ENCODE data around the gene APP.

APP gene

DNA sequence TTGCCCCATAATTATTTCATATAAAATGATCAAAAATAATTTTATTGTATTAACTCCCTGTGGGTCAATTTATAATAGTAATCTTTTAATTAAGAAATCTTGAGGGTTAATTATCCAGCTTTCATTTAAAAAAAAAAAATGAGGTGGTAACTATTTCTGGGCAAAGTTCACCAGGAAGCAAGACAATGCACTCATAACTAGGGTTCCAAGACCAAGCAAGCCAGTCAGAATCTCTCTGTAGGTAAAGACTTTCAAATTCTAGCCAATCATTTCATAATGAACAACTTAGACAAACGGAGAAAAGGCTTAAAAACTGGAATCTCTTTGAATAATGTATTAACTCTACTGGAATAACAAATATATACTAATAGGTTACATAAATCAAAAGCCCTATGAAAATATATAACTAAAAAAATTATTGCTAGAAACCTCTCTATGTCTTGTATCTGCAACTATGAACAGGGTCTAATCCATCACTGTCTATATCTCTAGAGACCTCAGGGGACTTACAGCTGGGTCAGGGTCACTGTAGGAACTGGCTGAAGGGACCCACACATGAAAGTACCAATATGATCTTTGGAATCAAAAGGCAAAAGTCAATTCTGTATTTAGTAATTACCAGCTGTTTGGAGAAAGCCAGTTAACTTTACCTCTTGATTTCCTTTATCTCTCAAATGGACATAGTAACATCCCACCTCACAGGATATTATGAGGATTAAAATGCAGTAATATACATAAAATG is 43.3 kb downstream of the APP start:
- DNase-seq (ENCODE audit: low read depth), result no peak

DNA sequence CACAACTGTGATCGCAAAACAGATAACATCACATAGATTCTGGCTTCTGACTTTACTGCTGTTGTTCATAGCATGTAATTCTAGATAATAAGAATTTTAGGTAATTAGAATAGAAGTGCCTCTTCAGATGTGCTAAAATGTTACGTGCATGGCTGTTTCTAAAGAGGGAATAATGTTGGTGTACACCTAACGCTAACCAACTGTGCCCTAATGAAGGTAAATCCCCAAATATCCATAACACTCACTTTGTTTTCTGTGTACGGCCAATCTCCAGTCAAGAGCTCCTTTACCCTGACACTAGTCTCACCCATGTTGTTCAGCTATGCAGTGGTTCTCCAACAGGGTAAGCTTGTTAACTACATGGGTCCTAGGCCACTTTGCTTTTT is 44.4 kb downstream of the APP start:
- DNase-seq (ENCODE audit: low read depth), result no peak

GRCh38 chr21:26125433-26126167 is 45.0 kb downstream of the APP start:
- DNase-seq (ENCODE audit: low read depth), result no peak

DNA sequence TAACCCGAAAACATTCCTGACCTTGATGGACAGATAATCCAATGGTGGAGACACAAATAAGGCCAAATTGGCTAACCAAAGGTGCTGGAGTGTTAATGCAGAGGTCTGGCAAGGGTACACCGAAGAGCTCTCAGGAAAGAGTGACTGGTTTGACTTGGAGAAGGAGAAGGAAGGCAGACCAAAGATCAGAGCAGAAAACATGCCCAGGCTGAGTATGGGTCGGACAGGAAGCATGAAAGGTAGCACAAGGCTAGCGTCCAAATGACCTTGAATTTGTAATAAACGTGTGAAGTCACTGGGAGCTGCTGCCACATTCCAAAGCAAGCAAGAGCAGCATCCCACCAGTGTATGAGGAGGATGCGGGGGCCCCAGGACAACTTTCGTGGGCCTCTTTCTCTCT is 45.7 kb downstream of the APP start:
- DNase-seq (ENCODE audit: low read depth), result no peak

DNA sequence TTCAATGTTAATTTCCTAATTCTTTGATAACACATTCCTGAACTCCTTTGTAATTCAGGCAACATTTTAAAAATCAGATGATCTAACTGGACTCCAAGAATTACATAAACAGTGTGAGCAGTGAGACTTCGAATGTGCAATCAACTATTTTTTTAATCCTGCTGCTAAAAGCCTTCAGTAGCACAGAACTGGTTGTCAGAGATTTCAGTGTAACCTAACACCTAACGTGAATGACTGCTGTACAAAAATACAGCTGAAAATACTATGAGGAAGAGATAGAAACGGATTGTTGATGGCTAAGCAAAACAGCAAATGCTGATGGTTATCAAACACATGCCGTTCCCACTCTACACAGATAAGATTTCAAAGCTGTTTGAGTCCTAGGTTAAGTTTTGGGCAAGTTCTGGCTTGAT is 46.1 kb downstream of the APP start:
- no peak for DNase-seq (ENCODE audit: low read depth)

GRCh38 chr21:26123012-26123411 is 47.6 kb downstream of the APP start:
- no peak for DNase-seq (ENCODE audit: low read depth)

GRCh38 chr21:26120828-26121227 is 49.7 kb downstream of the APP start:
- DNase-seq (ENCODE audit: low read depth), result no peak

DNA sequence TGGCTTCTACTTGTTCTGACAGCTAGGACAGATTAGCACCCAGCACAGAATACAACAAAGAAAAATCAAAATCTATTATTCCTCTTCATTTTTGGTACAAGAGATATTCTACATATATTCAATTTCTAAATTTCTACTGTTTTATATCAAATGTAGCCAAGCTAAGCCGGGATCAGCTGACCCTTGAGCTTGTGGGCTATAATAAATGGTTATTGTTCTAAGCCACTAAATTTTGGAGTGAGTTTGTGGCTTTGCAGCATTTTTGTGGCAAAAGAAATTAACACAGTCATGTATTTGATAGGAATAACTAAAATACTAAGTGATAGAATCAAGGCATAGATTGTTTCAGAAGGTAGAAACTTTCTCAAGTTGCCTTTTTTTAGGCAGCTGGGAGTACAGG is 50.7 kb downstream of the APP start:
- DNase-seq (ENCODE audit: low read depth), result no peak

GRCh38 chr21:26118938-26119540 is 51.5 kb downstream of the APP start:
- DNase-seq (ENCODE audit: low read depth), result no peak

GRCh38 chr21:26117972-26118367 is 52.6 kb downstream of the APP start:
- DNase-seq (ENCODE audit: low read depth), result no peak

DNA sequence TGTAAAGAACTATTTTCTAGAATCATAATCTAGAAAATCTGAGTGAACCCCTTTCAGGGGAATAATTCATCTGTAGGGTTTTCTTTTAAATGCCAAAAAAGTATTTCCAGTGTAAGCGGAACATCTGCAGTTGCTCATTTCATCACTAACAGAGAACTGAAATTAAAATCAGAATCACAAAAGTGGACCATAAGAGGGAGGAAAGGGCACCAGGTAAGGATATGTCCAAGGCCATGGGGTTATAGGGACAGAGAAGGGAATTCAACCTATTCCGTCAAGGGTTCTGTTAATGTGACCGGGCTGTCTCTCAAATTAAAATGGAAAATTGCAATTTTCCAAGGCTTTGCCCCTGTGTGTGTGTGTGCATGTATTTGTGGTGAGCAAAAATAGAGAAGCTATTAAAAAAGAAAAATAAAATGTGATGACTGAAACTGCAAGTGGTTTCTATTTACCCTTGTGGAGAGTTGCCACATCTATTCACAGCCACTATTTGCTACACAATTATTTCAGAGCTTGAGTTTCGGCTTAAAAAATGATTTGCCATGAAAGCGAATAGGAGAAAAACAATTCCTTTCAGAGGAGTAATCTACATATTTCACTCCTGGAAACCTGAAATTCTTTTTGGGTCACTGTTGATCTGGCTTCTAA is 53.1 kb downstream of the APP start:
- no peak for DNase-seq (ENCODE audit: low read depth)

DNA sequence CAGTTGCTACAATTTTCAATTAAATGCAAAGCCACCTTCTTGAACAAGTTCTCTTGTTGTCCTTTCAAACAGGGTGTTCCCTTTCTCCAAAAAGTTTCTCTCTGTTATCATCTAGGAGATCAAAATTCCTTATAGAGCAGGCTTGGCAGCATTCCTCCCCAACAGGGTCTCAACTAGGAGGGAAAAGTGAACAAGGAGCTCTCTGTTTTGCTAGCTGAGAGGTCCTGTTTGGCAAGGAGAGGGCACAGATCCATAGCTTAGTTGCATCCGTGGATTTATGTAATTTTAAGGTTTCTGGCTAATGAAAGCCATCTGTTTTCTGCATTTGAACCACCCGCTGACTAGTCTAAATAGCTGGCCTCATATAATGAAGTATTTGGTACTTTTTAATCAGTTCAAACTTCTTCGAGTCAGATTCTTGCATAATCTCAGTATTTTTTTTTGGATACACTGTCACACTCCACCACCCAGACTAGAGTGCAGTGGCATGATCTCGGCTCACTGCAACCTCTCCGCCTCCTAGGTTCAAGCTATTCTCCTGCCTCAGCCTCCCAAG is 54.0 kb downstream of the APP start:
- DNase-seq (ENCODE audit: low read depth), result peak; percentile 47

DNA sequence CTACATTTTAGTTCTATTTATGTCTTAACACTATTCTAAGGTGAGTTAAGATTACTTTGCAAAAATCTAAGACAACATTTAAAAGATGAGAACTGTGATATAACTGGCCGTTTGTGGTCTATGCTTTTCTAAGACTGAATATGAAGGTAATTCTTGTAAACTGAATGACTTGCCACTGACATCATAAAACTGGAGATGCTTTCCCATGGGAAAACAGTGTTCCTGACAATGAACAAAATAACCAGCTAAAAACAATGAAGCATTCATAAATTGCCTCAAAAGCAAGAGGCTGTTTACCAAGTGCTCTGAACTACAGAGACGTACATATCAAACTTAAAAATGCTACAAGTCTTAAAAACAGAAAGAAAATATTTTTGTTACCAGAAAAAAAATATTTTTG is 54.7 kb downstream of the APP start:
- DNase-seq (ENCODE audit: low read depth), result no peak

- no peak for DNase-seq (ENCODE audit: low read depth)
Observed at GRCh38 chr21:26115305-26115704, 55.3 kb downstream of the APP start.

- DNase-seq (ENCODE audit: low read depth), result no peak
Observed at GRCh38 chr21:26112975-26113374, 57.6 kb downstream of the APP start.

DNA sequence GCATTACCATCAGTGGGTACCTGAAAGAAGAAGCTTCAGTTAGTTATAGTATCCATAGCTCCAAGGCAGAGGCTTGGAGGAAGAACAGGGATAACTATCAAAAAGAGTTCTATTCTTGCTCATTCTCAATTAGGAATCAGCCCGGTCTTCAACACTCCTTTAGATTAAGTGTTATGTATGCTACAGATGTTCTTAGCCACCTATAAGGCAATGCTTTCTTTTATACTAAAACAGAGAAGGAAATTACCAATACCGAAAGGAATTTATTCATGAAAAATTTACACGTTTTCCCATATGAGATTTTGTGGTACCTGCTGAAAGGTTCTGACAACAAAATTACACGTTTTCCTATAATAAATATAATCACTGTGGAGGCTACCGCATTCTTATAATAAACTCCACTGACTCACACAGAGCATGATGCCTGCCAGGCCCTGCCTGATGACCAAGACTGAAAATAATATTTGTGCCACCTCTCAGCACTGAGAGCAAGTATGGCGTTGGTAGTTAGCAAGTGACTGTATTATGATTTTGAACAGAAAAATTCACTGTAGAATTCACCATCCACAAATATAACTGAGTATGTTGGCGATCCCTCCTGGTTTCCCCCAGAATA is 58.3 kb downstream of the APP start:
- DNase-seq (ENCODE audit: low read depth), result no peak

DNA sequence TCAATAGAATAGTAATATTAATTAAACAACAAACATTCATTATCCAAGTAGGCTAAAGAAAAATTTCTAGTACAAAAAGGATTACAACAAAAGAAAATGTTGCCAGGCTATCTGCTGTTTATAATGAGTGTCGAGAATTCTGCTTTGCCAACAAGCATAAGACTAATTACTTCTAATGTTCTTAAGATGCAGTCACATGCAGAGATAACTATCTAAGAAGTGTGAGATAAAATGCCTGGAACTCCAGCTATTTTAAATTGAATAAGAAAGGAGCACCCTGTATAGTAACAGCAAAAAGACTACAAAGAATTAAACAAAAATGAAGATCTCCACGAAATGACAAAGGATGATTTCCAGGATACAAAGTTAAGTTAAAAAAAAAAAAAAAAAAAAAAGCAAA is 59.9 kb downstream of the APP start:
- DNase-seq (ENCODE audit: low read depth), result no peak

DNA sequence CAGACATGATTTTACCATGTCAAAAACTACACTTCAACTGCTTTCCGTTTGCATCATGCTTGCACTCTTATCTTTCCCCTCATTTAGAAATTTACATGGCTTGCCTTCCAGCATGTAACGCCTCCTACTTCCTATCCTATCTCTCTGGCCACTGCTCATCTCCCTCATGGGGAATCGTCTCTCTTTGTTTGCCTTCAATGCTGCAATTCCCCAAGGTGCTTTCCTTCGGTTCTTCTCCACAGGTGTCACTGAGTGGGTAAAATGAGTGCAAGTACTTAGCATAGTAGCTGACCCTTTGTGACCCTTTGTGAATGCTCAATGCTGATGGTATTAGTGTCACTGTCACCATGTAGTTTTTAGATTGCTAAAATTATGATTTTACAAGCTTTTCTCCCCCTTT is 63.1 kb downstream of the APP start:
- DNase-seq (ENCODE audit: low read depth), result no peak

GRCh38 chr21:26106562-26106961 is 64.0 kb downstream of the APP start:
- DNase-seq (ENCODE audit: low read depth), result no peak

DNA sequence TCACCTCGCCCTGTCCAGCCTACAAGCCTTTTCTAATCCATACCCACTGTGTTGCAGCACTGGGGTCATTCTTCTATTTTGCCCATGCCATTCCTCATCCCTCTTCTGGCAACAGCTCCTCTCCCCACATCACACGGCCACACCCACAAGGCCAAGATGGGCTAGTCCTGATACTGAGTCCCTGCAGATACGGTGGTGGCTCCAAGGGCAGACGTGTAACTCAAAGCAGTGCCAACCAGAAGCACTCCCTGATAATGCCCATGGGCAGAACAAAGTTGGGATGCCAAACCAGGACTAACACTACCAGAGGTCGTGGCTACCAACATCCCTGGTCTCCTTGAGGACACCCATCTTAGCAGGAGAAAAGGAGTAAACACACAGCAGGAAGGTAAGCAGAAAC is 64.8 kb downstream of the APP start:
- DNase-seq (ENCODE audit: low read depth), result no peak

DNA sequence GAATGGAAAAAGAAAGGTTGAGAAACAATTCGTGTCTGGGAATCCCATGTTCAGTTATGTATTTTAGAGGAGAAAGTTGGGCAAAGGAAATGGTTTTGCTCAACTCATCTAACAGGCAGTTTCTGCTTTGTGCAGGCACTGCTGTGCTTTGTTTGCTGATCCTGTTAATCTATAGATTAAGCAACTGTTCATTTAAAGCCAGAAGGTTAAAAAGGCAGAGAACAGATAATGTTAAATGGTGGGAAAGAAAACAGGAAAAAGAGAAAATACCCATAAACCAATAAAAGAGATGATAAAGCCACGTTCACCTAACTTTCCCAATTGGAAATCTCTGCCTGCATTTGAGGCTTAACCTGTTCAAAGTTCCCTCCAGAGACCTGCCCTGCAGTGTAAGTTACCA is 70.0 kb downstream of the APP start:
- no peak for DNase-seq (ENCODE audit: low read depth)

GRCh38 chr21:26099610-26100219 is 70.9 kb downstream of the APP start:
- DNase-seq (ENCODE audit: low read depth), result peak; percentile 83
